Measurements from ENCODE around the gene NARS2.
"Not testable (repeated sequence)": the region's sequence is repeated elsewhere in the genome, so short reads cannot be mapped to it uniquely, and the experiment has no call there.

Gene NARS2

DNA sequence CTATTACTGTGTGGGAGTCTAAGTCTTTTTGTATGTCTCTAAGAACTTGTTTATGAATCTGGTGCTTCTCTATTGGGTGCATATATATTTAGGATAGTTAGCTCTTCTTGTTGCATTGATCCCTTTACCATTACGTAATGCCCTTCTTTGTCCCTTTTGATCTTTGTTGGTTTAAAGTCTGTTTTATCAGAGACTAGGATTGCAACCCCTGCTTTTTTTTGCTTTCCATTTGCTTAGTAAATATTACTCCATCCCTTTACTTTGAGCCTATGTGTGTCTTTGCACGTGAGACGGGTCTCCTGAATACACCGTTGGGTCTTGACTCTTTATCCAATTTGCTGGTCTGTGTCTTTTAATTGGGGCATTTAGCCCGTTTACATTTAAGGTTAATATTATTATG is 26.4 kb upstream of the NARS2 start:
- not testable (repeated sequence) for H3K36me3 ChIP-seq (ENCODE audit: control insufficient read depth, insufficient read depth, low read length); H3K9ac ChIP-seq (ENCODE audit: low read depth, low read length); H3K4me1 ChIP-seq (ENCODE audit: control insufficient read depth, insufficient read depth, low read length); H3K4me3 ChIP-seq (ENCODE audit: low read depth, low read length); H3K27me3 ChIP-seq (ENCODE audit: control insufficient read depth, insufficient read depth, low read length); H3K9me3 ChIP-seq (ENCODE audit: control insufficient read depth, insufficient read depth, low read length)

DNA sequence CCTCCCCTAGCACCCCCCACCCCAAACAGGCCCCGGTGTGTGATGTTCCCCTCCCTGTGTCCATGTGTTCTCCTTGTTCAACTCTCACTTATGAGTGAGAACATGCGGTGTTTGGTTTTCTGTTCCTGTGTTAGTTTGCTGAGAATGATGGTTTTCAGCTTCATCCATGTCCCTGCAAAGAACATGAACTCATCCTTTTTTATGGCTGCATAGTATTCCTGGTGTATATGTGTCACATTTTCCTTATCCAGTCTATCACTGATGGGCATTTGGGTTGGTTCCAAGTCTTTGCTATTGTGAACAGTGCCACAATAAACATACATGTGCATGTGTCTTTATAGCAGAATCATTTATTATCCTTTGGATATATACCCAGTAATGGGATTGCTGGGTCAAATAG is 22.9 kb upstream of the NARS2 start:
- H3K36me3 ChIP-seq (ENCODE audit: control insufficient read depth, insufficient read depth, low read length); H3K9ac ChIP-seq (ENCODE audit: low read depth, low read length); H3K4me3 ChIP-seq (ENCODE audit: low read depth, low read length); H3K27me3 ChIP-seq (ENCODE audit: control insufficient read depth, insufficient read depth, low read length); H3K9me3 ChIP-seq (ENCODE audit: control insufficient read depth, insufficient read depth, low read length): not testable (repeated sequence)
- peaks cover 13% of the 10 kb centered on the region for H3K4me1 ChIP-seq (ENCODE audit: control insufficient read depth, insufficient read depth, low read length)

DNA sequence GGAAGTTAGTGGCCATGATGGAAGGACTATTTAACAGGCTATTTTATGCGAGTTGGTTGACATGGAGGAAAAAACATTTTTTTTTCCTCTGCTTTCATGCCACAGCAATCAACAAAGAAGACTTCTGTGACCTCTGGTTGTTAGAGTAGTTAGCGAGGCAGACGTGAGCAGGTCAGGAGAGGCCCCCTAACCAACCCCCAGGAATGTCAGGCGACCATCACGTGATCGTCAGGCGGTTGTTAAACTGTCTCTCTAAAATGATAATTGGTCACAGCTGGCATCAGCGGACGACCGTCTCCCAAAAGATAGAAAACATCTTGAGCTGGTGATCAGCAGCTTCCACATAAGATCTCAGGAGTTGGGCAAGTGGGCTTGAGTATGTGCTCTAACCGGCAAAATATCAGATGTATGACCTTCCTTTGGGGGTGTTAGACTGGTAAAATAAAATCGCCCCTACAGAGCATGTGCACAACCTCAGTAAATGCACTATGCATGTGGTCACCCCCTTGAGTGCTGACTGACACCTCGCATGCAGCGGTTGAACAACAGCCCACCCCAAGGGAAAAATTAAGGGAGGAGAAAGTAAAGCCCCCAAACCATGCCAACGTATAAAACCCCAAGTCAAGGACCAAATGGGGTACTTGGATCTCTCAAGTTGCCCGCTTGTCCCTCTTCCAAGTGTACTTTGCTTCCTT is 20.9 kb upstream of the NARS2 start:
- Histone ChIP-seq H3K4me1 (ENCODE audit: control insufficient read depth, insufficient read depth, low read length) (peaks cover 13% of the 10 kb centered on the region), H3K9ac (ENCODE audit: low read depth, low read length) (no peak overlapping the region), H3K36me3 (ENCODE audit: control insufficient read depth, insufficient read depth, low read length) (no peaks in the 10 kb centered on the region), H3K4me3 (ENCODE audit: low read depth, low read length) (no peak overlapping the region), H3K27me3 (ENCODE audit: control insufficient read depth, insufficient read depth, low read length) (no peaks in the 10 kb centered on the region), H3K9me3 (ENCODE audit: control insufficient read depth, insufficient read depth, low read length) (no peaks in the 10 kb centered on the region)

DNA sequence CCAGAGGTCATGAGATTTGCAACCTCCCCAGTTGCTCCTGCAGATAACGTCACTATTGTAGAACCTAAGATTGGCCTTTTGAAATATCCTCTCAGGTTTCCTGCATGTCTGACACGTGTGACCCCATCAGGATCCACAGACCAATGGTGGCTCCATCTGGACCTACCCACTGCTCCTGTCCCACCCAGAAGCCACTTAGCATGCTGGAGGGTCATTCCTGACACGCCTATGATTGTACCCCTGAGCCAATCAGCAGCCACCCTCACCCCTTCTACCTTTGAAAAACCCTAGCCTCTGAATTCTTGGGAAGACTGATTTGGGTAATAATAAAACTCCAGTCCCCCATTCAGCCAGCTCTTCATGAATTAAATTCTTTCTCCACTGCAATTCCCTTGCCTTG is 20.1 kb upstream of the NARS2 start:
- H3K27me3 ChIP-seq (ENCODE audit: control insufficient read depth, insufficient read depth, low read length): no peaks in the 10 kb centered on the region
- H3K36me3 ChIP-seq (ENCODE audit: control insufficient read depth, insufficient read depth, low read length): no peaks in the 10 kb centered on the region
- H3K9ac ChIP-seq (ENCODE audit: low read depth, low read length): no peak overlapping the region
- no peaks in the 10 kb centered on the region for H3K9me3 ChIP-seq (ENCODE audit: control insufficient read depth, insufficient read depth, low read length)
- peaks cover 13% of the 10 kb centered on the region for H3K4me1 ChIP-seq (ENCODE audit: control insufficient read depth, insufficient read depth, low read length)
- no peak overlapping the region for H3K4me3 ChIP-seq (ENCODE audit: low read depth, low read length)

DNA sequence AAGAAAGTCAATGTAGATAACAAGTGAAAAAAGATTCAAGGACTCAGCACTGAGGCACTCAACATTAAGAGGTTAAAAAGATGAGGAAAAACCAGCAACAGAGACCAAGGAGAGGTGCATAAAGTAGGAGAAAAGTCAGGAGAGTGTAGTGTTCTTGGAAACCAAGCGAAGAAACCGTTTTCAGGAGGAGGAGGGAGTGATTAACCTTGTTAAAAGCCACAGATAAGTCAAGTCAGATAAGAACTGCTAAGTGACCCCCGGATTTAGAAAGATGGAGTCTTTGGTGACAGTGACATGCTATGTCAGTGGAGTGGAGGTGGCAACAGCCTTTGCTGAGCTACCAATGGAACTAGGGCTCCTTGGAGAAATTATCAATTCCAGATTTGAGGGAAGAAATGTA is 13.9 kb upstream of the NARS2 start:
- H3K4me3 ChIP-seq (ENCODE audit: low read depth, low read length): no peak overlapping the region
- no peaks in the 10 kb centered on the region for H3K36me3 ChIP-seq (ENCODE audit: control insufficient read depth, insufficient read depth, low read length)
- H3K27me3 ChIP-seq (ENCODE audit: control insufficient read depth, insufficient read depth, low read length): no peaks in the 10 kb centered on the region
- no peaks in the 10 kb centered on the region for H3K9me3 ChIP-seq (ENCODE audit: control insufficient read depth, insufficient read depth, low read length)
- H3K4me1 ChIP-seq (ENCODE audit: control insufficient read depth, insufficient read depth, low read length): no peaks in the 10 kb centered on the region
- H3K9ac ChIP-seq (ENCODE audit: low read depth, low read length): no peak overlapping the region

DNA sequence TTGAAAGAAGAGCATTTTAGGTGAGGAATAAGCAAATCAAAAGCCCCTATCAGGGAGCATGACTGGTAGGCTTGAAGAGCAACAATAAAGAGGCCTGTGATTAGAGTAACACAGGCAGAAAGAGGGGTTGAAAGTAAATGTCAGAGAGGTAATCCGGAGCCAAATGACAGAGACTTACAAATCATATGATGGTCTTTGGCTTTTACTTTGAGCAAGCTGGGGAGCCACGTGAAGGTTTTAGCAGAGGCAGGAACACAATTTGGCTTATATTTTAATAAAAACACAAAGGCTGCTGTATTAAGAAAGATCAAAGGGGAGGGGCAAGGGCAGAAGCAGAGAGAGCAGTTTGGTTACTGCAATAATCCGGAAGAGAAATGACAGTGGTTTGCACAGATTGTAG is 12.8 kb upstream of the NARS2 start:
- Histone ChIP-seq H3K4me3 (ENCODE audit: low read depth, low read length) (no peak overlapping the region), H3K36me3 (ENCODE audit: control insufficient read depth, insufficient read depth, low read length) (no peaks in the 10 kb centered on the region), H3K9me3 (ENCODE audit: control insufficient read depth, insufficient read depth, low read length) (no peaks in the 10 kb centered on the region), H3K27me3 (ENCODE audit: control insufficient read depth, insufficient read depth, low read length) (no peaks in the 10 kb centered on the region), H3K4me1 (ENCODE audit: control insufficient read depth, insufficient read depth, low read length) (no peaks in the 10 kb centered on the region), H3K9ac (ENCODE audit: low read depth, low read length) (no peak overlapping the region)

DNA sequence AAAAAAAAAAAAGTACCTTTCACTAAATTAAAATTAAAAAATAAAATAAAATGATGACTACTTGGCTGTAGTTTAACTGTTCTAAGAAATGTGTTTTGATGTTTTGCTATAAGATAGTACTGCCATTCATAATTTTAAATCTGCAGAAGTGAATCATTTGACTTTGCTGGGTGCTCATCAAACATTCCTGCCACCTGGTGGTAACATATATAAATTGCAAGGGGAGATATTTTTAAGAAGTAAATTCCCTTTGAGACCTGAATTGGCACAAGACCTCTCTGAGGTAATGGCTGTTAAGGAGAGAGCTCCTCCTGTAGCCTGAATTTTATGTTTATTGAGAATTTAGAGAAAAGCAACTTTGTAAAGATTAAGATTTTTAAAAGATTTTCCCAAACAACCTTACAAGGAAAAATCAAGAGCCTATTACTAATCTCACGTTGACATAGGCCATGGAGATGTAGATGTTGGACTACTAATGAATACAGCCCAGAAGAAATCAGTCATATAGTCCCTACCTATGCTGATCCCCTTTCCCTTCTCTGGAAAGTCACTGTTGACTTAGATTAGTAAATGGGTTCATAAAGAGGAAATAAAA is 11.9 kb upstream of the NARS2 start:
- Histone ChIP-seq H3K36me3 (ENCODE audit: control insufficient read depth, insufficient read depth, low read length) (no peaks in the 10 kb centered on the region), H3K4me1 (ENCODE audit: control insufficient read depth, insufficient read depth, low read length) (no peaks in the 10 kb centered on the region), H3K27me3 (ENCODE audit: control insufficient read depth, insufficient read depth, low read length) (no peaks in the 10 kb centered on the region), H3K4me3 (ENCODE audit: low read depth, low read length) (no peak overlapping the region), H3K9me3 (ENCODE audit: control insufficient read depth, insufficient read depth, low read length) (no peaks in the 10 kb centered on the region), H3K9ac (ENCODE audit: low read depth, low read length) (no peak overlapping the region)

DNA sequence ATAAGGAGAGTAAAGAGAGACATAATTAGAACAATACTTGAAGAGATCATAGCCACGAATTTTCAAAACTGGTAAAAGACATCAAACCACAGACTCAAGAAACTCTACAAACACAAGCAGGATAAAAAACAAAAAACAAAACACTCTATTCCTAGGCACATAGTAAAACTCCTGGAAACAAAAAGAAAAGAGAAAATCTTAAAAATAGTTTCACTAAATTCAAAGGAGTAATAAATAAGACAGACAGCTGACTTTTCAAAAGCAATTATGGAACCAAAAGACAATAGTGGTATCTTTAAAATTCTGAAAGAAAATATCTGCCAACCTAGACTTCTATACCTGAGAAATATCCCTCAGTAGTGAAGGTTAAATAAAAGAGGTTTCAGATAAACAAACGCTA is 9.2 kb upstream of the NARS2 start:
- Histone ChIP-seq H3K27me3 (ENCODE audit: control insufficient read depth, insufficient read depth, low read length) (no peaks in the 10 kb centered on the region), H3K4me1 (ENCODE audit: control insufficient read depth, insufficient read depth, low read length) (no peaks in the 10 kb centered on the region), H3K9ac (ENCODE audit: low read depth, low read length) (no peak overlapping the region), H3K4me3 (ENCODE audit: low read depth, low read length) (no peak overlapping the region), H3K9me3 (ENCODE audit: control insufficient read depth, insufficient read depth, low read length) (no peaks in the 10 kb centered on the region), H3K36me3 (ENCODE audit: control insufficient read depth, insufficient read depth, low read length) (no peaks in the 10 kb centered on the region)

DNA sequence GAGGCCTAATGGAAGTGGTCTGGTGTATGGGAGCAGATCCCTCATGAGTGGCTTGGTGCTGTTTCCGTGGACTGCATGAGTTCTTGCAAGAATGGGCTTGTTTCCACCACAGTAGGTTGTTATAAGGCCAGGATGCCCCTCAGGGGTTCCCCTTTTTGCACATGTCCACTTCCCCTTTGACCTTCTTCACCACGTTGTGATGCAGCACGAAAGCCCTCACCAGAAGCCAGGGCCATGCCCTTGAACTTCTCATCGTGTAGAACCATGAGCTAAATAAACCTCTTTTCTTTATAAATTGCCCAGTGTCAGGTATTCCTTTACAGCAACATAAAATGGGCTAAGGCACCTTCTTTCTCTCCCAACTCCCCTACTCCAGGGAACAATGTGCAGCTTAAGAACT is 2.8 kb upstream of the NARS2 start:
- H3K4me3 ChIP-seq (ENCODE audit: low read depth, low read length): no peak overlapping the region
- no peaks in the 10 kb centered on the region for H3K9me3 ChIP-seq (ENCODE audit: control insufficient read depth, insufficient read depth, low read length)
- H3K4me1 ChIP-seq (ENCODE audit: control insufficient read depth, insufficient read depth, low read length): no peaks in the 10 kb centered on the region
- no peaks in the 10 kb centered on the region for H3K36me3 ChIP-seq (ENCODE audit: control insufficient read depth, insufficient read depth, low read length)
- no peak overlapping the region for H3K9ac ChIP-seq (ENCODE audit: low read depth, low read length)
- no peaks in the 10 kb centered on the region for H3K27me3 ChIP-seq (ENCODE audit: control insufficient read depth, insufficient read depth, low read length)

DNA sequence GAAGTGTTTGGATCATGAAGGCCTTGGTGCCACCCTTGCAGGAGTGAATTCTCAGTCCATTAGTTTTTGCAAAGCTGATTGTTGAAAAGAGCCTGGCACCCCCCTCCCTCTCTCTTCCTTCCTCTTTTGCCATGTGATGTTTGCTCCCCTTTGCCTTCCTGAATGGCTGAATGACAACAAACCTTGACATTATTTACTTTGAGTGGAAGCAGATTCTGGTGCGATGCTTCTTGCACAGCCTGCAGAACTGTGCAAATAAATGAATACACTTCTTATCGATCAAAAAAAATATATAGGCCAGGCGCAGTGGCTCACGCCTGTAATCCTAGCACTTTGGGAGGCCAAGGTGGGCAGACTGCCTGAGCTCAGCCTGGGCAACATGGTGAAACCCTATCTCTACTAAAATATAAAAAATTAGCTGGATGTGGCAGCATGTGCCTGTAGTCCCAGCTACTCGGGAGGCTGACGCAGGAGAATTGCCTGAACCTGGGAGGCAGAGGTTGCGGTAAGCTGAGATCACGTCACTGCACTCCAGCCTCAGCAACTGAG is 2.0 kb upstream of the NARS2 start:
- H3K4me3 ChIP-seq (ENCODE audit: low read depth, low read length): no peak overlapping the region
- H3K27me3 ChIP-seq (ENCODE audit: control insufficient read depth, insufficient read depth, low read length): no peaks in the 10 kb centered on the region
- no peaks in the 10 kb centered on the region for H3K36me3 ChIP-seq (ENCODE audit: control insufficient read depth, insufficient read depth, low read length)
- H3K9me3 ChIP-seq (ENCODE audit: control insufficient read depth, insufficient read depth, low read length): no peaks in the 10 kb centered on the region
- no peak overlapping the region for H3K9ac ChIP-seq (ENCODE audit: low read depth, low read length)
- no peaks in the 10 kb centered on the region for H3K4me1 ChIP-seq (ENCODE audit: control insufficient read depth, insufficient read depth, low read length)

DNA sequence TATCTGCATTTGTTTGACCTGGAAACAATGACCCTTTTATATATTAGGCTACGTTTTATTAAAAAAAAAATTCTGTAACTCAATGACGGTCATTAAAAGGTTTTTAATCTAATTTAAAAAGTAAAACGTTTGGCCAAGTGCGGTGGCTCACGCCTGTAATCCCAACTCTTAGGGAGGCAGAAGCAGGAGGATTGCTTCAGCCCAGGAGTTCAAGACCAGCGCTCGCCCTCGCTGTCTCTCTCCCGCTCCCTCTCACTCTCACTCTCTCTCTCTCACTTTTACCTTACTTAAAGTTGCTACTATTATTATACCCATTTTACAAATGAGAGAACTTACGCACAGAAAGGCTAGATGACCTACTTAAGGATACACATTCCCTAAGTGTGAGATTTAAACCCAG is 814 bp upstream of the NARS2 start:
- Histone ChIP-seq H3K9ac (ENCODE audit: low read depth, low read length) (no peak overlapping the region), H3K4me1 (ENCODE audit: control insufficient read depth, insufficient read depth, low read length) (no peaks in the 10 kb centered on the region), H3K9me3 (ENCODE audit: control insufficient read depth, insufficient read depth, low read length) (no peaks in the 10 kb centered on the region), H3K36me3 (ENCODE audit: control insufficient read depth, insufficient read depth, low read length) (peaks cover 7% of the 10 kb centered on the region), H3K4me3 (ENCODE audit: low read depth, low read length) (peak overlapping the region; percentile 92), H3K27me3 (ENCODE audit: control insufficient read depth, insufficient read depth, low read length) (no peaks in the 10 kb centered on the region)

DNA sequence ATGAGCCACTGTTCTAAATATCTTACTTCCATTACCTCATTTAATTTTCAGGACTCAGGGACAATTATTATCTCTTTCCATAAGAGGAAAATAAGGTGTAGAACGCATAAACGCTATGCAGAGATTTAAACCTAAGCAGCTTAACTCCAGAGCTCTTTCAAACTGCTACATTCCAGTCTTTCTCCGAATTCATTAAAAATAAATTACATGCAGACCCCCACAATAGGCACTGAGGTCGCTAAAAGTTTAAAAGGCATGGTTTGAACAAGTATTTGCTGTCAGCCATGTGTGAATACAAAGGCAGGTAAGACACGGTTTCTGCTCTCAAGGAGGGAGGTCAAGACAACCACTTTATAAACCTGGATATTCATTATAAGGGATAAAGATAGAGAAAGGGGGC is 983 bp downstream of the NARS2 start:
- peaks cover 9% of the 10 kb centered on the region for H3K36me3 ChIP-seq (ENCODE audit: control insufficient read depth, insufficient read depth, low read length)
- no peaks in the 10 kb centered on the region for H3K9me3 ChIP-seq (ENCODE audit: control insufficient read depth, insufficient read depth, low read length)
- peak overlapping the region; percentile 92 for H3K4me3 ChIP-seq (ENCODE audit: low read depth, low read length)
- peak overlapping the region; percentile 87 for H3K9ac ChIP-seq (ENCODE audit: low read depth, low read length)
- no peaks in the 10 kb centered on the region for H3K4me1 ChIP-seq (ENCODE audit: control insufficient read depth, insufficient read depth, low read length)
- no peaks in the 10 kb centered on the region for H3K27me3 ChIP-seq (ENCODE audit: control insufficient read depth, insufficient read depth, low read length)
